Measurements from ENCODE around the gene FBXL16. TPM values are rescaled to one million over a fixed set of nuclear protein-coding genes. Genes with fewer than 3 reads are reported as not detected.

FBXL16 gene
- total and polyA plus RNA-seq, 11 donors: 0.03 to 1.00 (median 0.59) TPM; not detected in 6

DNA sequence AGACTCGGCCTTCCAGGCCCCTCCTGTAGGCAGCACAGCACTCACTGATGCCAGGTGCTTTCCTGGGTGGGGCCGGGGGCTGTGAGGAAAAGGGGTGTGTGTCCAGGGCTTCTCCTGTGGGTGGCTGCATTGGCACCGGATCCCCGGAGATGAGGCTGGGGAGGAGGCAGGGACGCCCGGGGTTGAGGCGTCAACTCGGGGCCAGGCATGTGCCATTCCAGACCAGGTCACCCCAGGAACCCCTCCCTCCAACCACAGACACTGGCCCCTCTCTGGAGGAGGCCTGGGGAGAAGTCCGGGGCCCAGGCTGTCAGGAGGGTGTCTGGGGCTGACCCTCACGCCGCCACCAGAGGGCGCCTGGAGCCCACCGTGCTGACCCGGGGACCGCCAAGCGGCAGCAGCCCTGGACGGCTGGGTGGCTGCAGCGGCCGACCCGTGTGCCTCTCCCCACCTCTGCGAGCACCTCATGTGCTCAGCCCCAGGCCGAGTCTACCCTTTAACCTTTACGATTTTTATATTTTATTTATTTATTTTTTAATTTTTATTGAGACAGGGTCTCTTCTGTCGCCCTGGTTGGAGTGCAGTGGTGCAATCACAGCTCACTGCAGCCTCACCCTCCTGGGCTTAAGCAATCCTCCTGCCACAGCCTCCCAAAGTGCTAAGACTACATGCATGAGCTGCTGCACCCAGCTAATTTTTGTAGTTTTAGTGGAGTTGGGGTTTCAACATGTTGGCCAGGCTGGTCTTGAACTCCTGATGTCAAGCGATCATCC lies 6.1 kb upstream of the FBXL16 start:
- intact Hi-C loops (cut with DNase I): loop anchor here (1.0 to 5.0 kb wide), 12 partner anchors 29 to 392 kb away; partner anchors contain the start of genes CIAO3 (in 2 of the 10), CHTF18 (in 1 of the 10) and RPUSD1 (in 1 of the 10)
- peaks cover 0 to 42% (median 19%) of the 10 kb centered on the region in 12 donors for H3K4me1 ChIP-seq
- no peak overlapping the region for H3K4me3 ChIP-seq
- H3K27me3 ChIP-seq: peaks cover 18 to 52% (median 37%) of the 10 kb centered on the region in 9 donors
- no peaks in the 10 kb centered on the region for H3K9me3 ChIP-seq
- ATAC-seq: peak; percentile 33 to 71 (median 64)
- no peaks in the 10 kb centered on the region for H3K36me3 ChIP-seq
- H3K27ac ChIP-seq: no peak overlapping the region
- DNase-seq: peak; percentile 78 to 93 (median 82)
- TF ChIP-seq POLR2A (IDR thresholded peaks at IDR 0.05): no peak
- TF ChIP-seq, protein P1, sequence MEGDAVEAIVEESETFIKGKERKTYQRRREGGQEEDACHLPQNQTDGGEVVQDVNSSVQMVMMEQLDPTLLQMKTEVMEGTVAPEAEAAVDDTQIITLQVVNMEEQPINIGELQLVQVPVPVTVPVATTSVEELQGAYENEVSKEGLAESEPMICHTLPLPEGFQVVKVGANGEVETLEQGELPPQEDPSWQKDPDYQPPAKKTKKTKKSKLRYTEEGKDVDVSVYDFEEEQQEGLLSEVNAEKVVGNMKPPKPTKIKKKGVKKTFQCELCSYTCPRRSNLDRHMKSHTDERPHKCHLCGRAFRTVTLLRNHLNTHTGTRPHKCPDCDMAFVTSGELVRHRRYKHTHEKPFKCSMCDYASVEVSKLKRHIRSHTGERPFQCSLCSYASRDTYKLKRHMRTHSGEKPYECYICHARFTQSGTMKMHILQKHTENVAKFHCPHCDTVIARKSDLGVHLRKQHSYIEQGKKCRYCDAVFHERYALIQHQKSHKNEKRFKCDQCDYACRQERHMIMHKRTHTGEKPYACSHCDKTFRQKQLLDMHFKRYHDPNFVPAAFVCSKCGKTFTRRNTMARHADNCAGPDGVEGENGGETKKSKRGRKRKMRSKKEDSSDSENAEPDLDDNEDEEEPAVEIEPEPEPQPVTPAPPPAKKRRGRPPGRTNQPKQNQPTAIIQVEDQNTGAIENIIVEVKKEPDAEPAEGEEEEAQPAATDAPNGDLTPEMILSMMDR (IDR thresholded peaks at IDR 0.05): peak; percentile 90 to 99 (median 95)
- 12 to 19% (median 13%) methylated on average over 20 to 25 of the region's 25 CpGs for WGBS, 4 donors

DNA sequence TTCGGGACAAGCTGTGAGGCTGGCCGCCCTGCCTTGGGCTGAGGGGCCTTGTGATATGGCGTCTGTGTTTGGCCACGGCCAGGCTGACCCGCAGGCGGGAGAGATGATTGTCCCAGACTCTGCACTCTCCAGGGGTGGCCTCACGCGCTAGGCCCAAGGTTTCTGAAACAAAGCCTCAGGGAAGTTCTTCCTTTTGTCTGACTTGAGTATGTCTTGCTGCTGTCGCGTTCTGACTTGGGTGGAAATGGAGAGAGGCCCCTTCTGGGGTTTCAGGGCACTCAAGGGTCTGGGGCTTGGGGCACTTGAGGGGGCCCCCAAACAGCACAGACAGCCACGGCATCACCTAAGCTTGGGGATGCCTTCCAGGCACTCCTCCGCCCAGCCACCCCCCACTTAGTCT lies 5.5 kb upstream of the FBXL16 start:
- ATAC-seq (no peak), DNase-seq (no peak)
- H3K4me3 ChIP-seq: no peak overlapping the region
- WGBS, 4 donors: 75 to 80% (median 78%) methylated on average over 3 to 12 of the region's 12 CpGs
- no peak for TF ChIP-seq POLR2A (IDR thresholded peaks at IDR 0.05)
- TF ChIP-seq, protein P1 (IDR thresholded peaks at IDR 0.05): no peak
- intact Hi-C loops (cut with DNase I): loop anchor here (1.0 to 5.0 kb wide), 12 partner anchors 30 to 392 kb away; partner anchors contain the start of genes CIAO3 (in 2 of the 10), CHTF18 (in 1 of the 10) and RPUSD1 (in 1 of the 10)
- H3K27me3 ChIP-seq: peaks cover 18 to 53% (median 43%) of the 10 kb centered on the region in 9 donors
- H3K27ac ChIP-seq: no peak overlapping the region
- H3K4me1 ChIP-seq: peaks cover 0 to 42% (median 15%) of the 10 kb centered on the region in 12 donors
- H3K36me3 ChIP-seq: no peaks in the 10 kb centered on the region
- H3K9me3 ChIP-seq: no peaks in the 10 kb centered on the region

DNA sequence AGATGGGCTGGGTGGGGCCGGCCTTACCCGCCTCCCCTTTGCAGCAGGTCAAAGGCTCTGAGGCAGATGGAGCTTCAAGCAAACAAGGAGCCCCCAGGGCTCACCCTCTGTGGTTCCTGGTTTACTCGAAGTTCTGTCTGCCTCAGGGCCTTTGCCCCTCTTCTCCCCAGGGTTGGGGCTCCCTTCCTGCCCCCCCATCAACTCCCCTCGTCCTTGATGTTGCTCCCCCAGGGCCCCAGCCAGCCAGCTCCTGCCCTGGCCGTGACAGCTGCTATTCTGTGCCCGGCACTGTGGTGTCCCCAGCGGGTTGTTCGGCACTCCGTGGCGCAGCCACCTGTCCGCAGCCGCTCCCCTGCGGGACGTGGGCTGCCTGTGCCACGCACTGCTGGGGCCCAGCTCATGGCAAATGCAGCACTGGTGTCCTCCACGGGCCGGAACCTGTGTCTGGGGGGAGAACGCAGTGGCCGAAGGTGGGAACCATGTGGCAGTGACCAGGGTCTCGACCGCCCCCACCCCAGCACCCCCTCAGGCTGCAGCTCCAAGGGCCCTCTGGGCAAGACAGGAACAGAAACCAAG lies 5.0 kb upstream of the FBXL16 start:
- H3K4me1 ChIP-seq: peaks cover 0 to 41% (median 12%) of the 10 kb centered on the region in 12 donors
- no peaks in the 10 kb centered on the region for H3K9me3 ChIP-seq
- 41 to 72% (median 68%) methylated on average over 7 to 21 of the region's 21 CpGs for WGBS, 4 donors
- DNase-seq (no peak), ATAC-seq (no peak)
- intact Hi-C loops (cut with DNase I): loop anchor here (1.0 to 5.0 kb wide), 12 partner anchors 30 to 393 kb away; partner anchors contain the start of genes CIAO3 (in 2 of the 10), CHTF18 (in 1 of the 10) and RPUSD1 (in 1 of the 10)
- no peak overlapping the region for H3K4me3 ChIP-seq
- TF ChIP-seq, protein P1 (IDR thresholded peaks at IDR 0.05): no peak
- no peak for TF ChIP-seq POLR2A (IDR thresholded peaks at IDR 0.05)
- H3K27ac ChIP-seq: no peak overlapping the region
- H3K36me3 ChIP-seq: no peaks in the 10 kb centered on the region
- H3K27me3 ChIP-seq: peaks cover 18 to 55% (median 45%) of the 10 kb centered on the region in 9 donors
